Nephron (organoid): ENCODE results near the gene TDP2.

Source experiments
- H3K27ac Mint-ChIP-seq, 3 experiments: 2 replicates each; pipeline ENCODE4 v1.8.0; 2020; ENCODE audit warnings: mixed read lengths in 3 of 3, mild to moderate bottlenecking in 2 of 3, moderate library complexity in 1 of 3
- H3K27me3 Mint-ChIP-seq: 2 replicates; pipeline ENCODE4 v1.8.0; 2021; ENCODE audit warnings: low read depth, mild to moderate bottlenecking, moderate library complexity, mixed read lengths
- H3K36me3 Mint-ChIP-seq: 2 replicates; pipeline ENCODE4 v1.8.0; 2020; ENCODE audit warnings: low read depth, mixed read lengths
- H3K4me1 Mint-ChIP-seq: 2 replicates; pipeline ENCODE4 v1.8.0; 2020; ENCODE audit warnings: mixed read lengths
- H3K4me3 Mint-ChIP-seq, 3 experiments: 2 replicates each; pipeline ENCODE4 v1.8.0; 2020; ENCODE audit warnings: mild to moderate bottlenecking in 3 of 3, mixed read lengths in 3 of 3, moderate library complexity in 2 of 3
- H3K9me3 Mint-ChIP-seq: 2 replicates; pipeline ENCODE4 v1.8.0; 2020; ENCODE audit warnings: mixed read lengths
- CTCF ChIP-seq, 3 experiments: fragments of 200-600 bp; sonication (generic); IDR thresholded peaks; one replicate each; pipeline ENCODE4 v1.5.0; 2021; ENCODE audit warnings: antibody characterized with exemption in 3 of 3; ENCODE audit not compliant: unreplicated experiment in 3 of 3

Gene TDP2

GRCh38 chr6:24666641-24667377 is at the start of gene TDP2, which contains the start of gene ACOT13:
Gene TDP2, minus strand, starts transcription at chr6:24666899. Its CDS starts 37 bp downstream, at chr6:24666862.
Gene ACOT13, plus strand, starts transcription at chr6:24667077. Its CDS starts 187 bp downstream, at chr6:24667264.
- TF ChIP-seq CTCF (IDR thresholded peaks at IDR 0.05; ENCODE audit: unreplicated experiment in 3 of 3) = peak; percentile 57 to 68 (median 58)
- Mint-ChIP-seq H3K27ac (peak within 1 kb of the TSS; percentile 98), H3K36me3 (peaks cover 68% of the 10 kb centered on the region), H3K27me3 (no peaks in the 10 kb centered on the region), H3K9me3 (peaks cover 31% of the 10 kb centered on the region), H3K4me3 (peak within 1 kb of the TSS; percentile 96 to 100 (median 99)), H3K4me1 (peaks cover 42% of the 10 kb centered on the region)

GRCh38 chr6:24710519-24711303 is 44.0 kb upstream of the TDP2 start:
- H3K4me1 Mint-ChIP-seq = peaks cover 16% of the 10 kb centered on the region
- peaks cover 84% of the 10 kb centered on the region for H3K36me3 Mint-ChIP-seq
- TF ChIP-seq CTCF (IDR thresholded peaks at IDR 0.05; ENCODE audit: unreplicated experiment in 3 of 3) = no peak
- no peak overlapping the region for H3K4me3 Mint-ChIP-seq
- no peaks in the 10 kb centered on the region for H3K27me3 Mint-ChIP-seq
- peak overlapping the region in 1 of 3 experiments; percentile 10 for H3K27ac Mint-ChIP-seq
- H3K9me3 Mint-ChIP-seq = no peaks in the 10 kb centered on the region

- no peaks in the 10 kb centered on the region for H3K9me3 Mint-ChIP-seq
- peaks cover 78% of the 10 kb centered on the region for H3K36me3 Mint-ChIP-seq
- no peak overlapping the region for H3K4me3 Mint-ChIP-seq
- TF ChIP-seq CTCF (IDR thresholded peaks at IDR 0.05; ENCODE audit: unreplicated experiment in 3 of 3) = no peak
- H3K27me3 Mint-ChIP-seq = no peaks in the 10 kb centered on the region
- no peak overlapping the region for H3K27ac Mint-ChIP-seq
- H3K4me1 Mint-ChIP-seq = peaks cover 15% of the 10 kb centered on the region
Observed at GRCh38 chr6:24709014-24709711, 42.5 kb upstream of the TDP2 start.

- no peaks in the 10 kb centered on the region for H3K9me3 Mint-ChIP-seq
- peaks cover 9% of the 10 kb centered on the region for H3K4me1 Mint-ChIP-seq
- no peak overlapping the region for H3K27ac Mint-ChIP-seq
Observed at GRCh38 chr6:24708612-24709011, 41.9 kb upstream of the TDP2 start.

GRCh38 chr6:24704468-24704867 is 37.8 kb upstream of the TDP2 start:
- H3K9me3 Mint-ChIP-seq = no peaks in the 10 kb centered on the region
- peaks cover 72% of the 10 kb centered on the region for H3K36me3 Mint-ChIP-seq
- no peaks in the 10 kb centered on the region for H3K27me3 Mint-ChIP-seq
- no peak for TF ChIP-seq CTCF (IDR thresholded peaks at IDR 0.05; ENCODE audit: unreplicated experiment in 3 of 3)
- H3K27ac Mint-ChIP-seq = no peak overlapping the region
- H3K4me1 Mint-ChIP-seq = no peaks in the 10 kb centered on the region
- H3K4me3 Mint-ChIP-seq = no peak overlapping the region

More at GRCh38 chr6:24708612-24709011, 41.9 kb upstream of the TDP2 start:
- H3K27me3 Mint-ChIP-seq = no peaks in the 10 kb centered on the region
- peaks cover 78% of the 10 kb centered on the region for H3K36me3 Mint-ChIP-seq
- no peak overlapping the region for H3K4me3 Mint-ChIP-seq
- no peak for TF ChIP-seq CTCF (IDR thresholded peaks at IDR 0.05; ENCODE audit: unreplicated experiment in 3 of 3)
